Measurements from ENCODE around the gene CANX. TPM values are rescaled to one million over a fixed set of nuclear protein-coding genes. Genes with fewer than 3 reads are reported as not detected.
A peak's percentile ranks its signal among the peaks of the same experiment; 100 is the strongest.

The CANX gene
- total and polyA plus RNA-seq, 2 of the 13 experiments (the other 11 are each of a cell fraction or from before 2014, with no cell fraction given) = 477 to 680 TPM

DNA sequence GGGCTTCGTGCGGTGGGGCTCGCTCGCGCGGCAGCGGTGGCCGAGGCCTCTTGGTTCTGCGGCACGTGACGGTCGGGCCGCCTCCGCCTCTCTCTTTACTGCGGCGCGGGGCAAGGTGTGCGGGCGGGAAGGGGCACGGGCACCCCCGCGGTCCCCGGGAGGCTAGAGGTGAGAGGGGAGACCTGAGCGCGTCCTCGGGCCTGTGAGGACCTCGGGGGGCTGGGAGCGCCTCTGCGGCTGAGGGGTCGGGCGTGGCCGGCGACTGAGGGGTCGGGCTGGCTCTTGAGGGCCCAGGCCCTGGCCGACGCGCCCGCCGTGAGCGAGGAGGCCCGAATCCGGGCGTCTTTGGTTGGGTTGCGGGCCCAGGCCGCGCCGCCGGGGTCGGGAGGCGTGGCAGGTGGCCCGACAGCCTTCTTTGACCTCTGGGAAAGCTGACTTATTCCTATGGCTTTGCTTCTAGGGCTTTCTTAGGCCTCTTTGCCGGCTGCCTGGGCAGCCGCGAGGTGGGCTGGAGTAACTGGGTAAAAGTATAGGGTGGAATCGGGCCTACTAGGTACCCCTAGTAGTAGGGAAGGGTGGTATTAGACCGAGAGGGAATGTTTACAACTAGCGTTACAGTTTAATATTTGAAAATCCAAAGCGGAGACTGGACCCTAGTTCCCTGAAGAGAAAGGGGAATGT is at the start of gene CANX (continued):
- TF ChIP-seq TFE3 (CRISPR knock-in tag; IDR thresholded peaks at IDR 0.05) (peak; percentile 61; the same call in 1 of the 2 replicates), ZNF557 (CRISPR knock-in tag; IDR thresholded peaks at IDR 0.05) (no peak), SRY (CRISPR knock-in tag; IDR thresholded peaks at IDR 0.05) (peak; percentile 93), ZNF263 (CRISPR knock-in tag; IDR thresholded peaks at IDR 0.05) (no peak; the same call in 1 of the 2 replicates), ZFP90 (CRISPR knock-in tag; IDR thresholded peaks at IDR 0.05; ENCODE audit: borderline replicate concordance) (no peak), ZFP82 (CRISPR knock-in tag; IDR thresholded peaks at IDR 0.05; ENCODE audit: borderline replicate concordance) (peak; percentile 93; the same call in 1 of the 2 replicates), ZBTB37 (CRISPR knock-in tag; IDR thresholded peaks at IDR 0.05) (no peak), ARHGAP35 (CRISPR knock-in tag; IDR thresholded peaks at IDR 0.05; ENCODE audit: borderline replicate concordance) (peak; percentile 22; the same call in 1 of the 2 replicates), ZNF451 (CRISPR knock-in tag; IDR thresholded peaks at IDR 0.05) (no peak), THAP11 (CRISPR knock-in tag; IDR thresholded peaks at IDR 0.05) (0 out of 2 replicates have a peak, but pooled peaks have one; percentile 12), ZSCAN22 (CRISPR knock-in tag; IDR thresholded peaks at IDR 0.05) (no peak), MTF2 (CRISPR knock-in tag; IDR thresholded peaks at IDR 0.05; ENCODE audit: borderline replicate concordance) (no peak), SP2 (CRISPR knock-in tag; IDR thresholded peaks at IDR 0.05) (peak; percentile 27), PPARG (CRISPR knock-in tag; conservative IDR thresholded peaks at IDR 0.05) (0 out of 2 replicates have a peak, but pooled peaks have one; percentile 7), HHEX (CRISPR knock-in tag; IDR thresholded peaks at IDR 0.05) (no peak), ESRRA (CRISPR knock-in tag; IDR thresholded peaks at IDR 0.05; ENCODE audit: low read depth) (peak; percentile 72; the same call in 1 of the 2 replicates), TOE1 (CRISPR knock-in tag; IDR thresholded peaks at IDR 0.05) (no peak; the same call in 1 of the 2 replicates), ZNF761 (CRISPR knock-in tag; conservative IDR thresholded peaks at IDR 0.05) (peak; percentile 59), ZNF766 (CRISPR knock-in tag; IDR thresholded peaks at IDR 0.05; ENCODE audit: borderline replicate concordance) (no peak; the same call in none of the 2 replicates), GPN1 (CRISPR knock-in tag; IDR thresholded peaks at IDR 0.05; ENCODE audit: borderline replicate concordance) (peak; percentile 41; the same call in 1 of the 2 replicates)
- TF ChIP-seq, protein P1, sequence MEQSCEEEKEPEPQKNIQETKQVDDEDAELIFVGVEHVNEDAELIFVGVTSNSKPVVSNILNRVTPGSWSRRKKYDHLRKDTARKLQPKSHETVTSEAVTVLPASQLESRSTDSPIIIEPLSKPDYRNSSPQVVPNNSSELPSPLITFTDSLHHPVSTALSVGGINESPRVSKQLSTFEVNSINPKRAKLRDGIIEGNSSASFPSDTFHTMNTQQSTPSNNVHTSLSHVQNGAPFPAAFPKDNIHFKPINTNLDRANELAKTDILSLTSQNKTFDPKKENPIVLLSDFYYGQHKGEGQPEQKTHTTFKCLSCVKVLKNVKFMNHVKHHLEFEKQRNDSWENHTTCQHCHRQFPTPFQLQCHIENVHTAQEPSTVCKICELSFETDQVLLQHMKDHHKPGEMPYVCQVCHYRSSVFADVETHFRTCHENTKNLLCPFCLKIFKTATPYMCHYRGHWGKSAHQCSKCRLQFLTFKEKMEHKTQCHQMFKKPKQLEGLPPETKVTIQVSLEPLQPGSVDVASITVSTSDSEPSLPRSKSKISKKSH (CRISPR knock-in tag; IDR thresholded peaks at IDR 0.05; ENCODE audit: borderline replicate concordance) = peak; percentile 68; the same call in 1 of the 2 replicates
- TF ChIP-seq, protein P2, sequence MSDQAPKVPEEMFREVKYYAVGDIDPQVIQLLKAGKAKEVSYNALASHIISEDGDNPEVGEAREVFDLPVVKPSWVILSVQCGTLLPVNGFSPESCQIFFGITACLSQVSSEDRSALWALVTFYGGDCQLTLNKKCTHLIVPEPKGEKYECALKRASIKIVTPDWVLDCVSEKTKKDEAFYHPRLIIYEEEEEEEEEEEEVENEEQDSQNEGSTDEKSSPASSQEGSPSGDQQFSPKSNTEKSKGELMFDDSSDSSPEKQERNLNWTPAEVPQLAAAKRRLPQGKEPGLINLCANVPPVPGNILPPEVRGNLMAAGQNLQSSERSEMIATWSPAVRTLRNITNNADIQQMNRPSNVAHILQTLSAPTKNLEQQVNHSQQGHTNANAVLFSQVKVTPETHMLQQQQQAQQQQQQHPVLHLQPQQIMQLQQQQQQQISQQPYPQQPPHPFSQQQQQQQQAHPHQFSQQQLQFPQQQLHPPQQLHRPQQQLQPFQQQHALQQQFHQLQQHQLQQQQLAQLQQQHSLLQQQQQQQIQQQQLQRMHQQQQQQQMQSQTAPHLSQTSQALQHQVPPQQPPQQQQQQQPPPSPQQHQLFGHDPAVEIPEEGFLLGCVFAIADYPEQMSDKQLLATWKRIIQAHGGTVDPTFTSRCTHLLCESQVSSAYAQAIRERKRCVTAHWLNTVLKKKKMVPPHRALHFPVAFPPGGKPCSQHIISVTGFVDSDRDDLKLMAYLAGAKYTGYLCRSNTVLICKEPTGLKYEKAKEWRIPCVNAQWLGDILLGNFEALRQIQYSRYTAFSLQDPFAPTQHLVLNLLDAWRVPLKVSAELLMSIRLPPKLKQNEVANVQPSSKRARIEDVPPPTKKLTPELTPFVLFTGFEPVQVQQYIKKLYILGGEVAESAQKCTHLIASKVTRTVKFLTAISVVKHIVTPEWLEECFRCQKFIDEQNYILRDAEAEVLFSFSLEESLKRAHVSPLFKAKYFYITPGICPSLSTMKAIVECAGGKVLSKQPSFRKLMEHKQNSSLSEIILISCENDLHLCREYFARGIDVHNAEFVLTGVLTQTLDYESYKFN (CRISPR knock-in tag; conservative IDR thresholded peaks at IDR 0.05) = no peak

All from HepG2 (cell line).